Activated naive CD4-positive, alpha-beta T cell treated with anti-CD3 and anti-CD28 coated beads for 36 hours (primary cell): ENCODE results near the gene SEMA7A. TPM values are rescaled to one million over a fixed set of nuclear protein-coding genes. Genes with fewer than 3 reads are reported as not detected.
A peak's percentile ranks its signal among the peaks of the same experiment; 100 is the strongest.
"Not testable (repeated sequence)": the region's sequence is repeated elsewhere in the genome, so short reads cannot be mapped to it uniquely, and the experiment has no call there.

Source experiments
- CTCF ChIA-PET: fragments of 350-600 bp; sonication (Branson Sonifier 250); formaldehyde crosslinking; loops from one replicate; lab custom pipeline; 2021; ENCODE audit warnings: antibody characterized with exemption; lab: Charles Lee
- DNase-seq: peaks from one replicate; pipeline ENCODE4 v3.0.0-alpha.2; 2020
- H3K27ac Mint-ChIP-seq: one replicate; pipeline ENCODE4 v1.8.0; 2021; ENCODE audit warnings: mild to moderate bottlenecking, mixed read lengths
- H3K27me3 Mint-ChIP-seq: one replicate; pipeline ENCODE4 v1.8.0; 2021; ENCODE audit warnings: low read depth, mixed read lengths
- H3K36me3 Mint-ChIP-seq: one replicate; pipeline ENCODE4 v1.8.0; 2021; ENCODE audit warnings: low read depth, mixed read lengths
- H3K4me1 Mint-ChIP-seq: one replicate; pipeline ENCODE4 v1.8.0; 2021; ENCODE audit warnings: low read depth, mixed read lengths
- H3K4me3 Mint-ChIP-seq: one replicate; pipeline ENCODE4 v1.8.0; 2021; ENCODE audit warnings: mild to moderate bottlenecking, moderate library complexity, mixed read lengths
- H3K9me3 Mint-ChIP-seq: one replicate; pipeline ENCODE4 v1.8.0; 2021; ENCODE audit warnings: mixed read lengths
- intact Hi-C: fragments of 100-400 bp; cut with micrococcal nuclease; formaldehyde crosslinking; loops from one replicate; pipeline ENCODE4 v1.15.1; 2023
- total RNA-seq, 2 experiments: library from RNA; stranded (reverse); gene quantifications; one replicate each; pipeline ENCODE4 v1.2.3, GENCODE V29; 2021

SEMA7A gene, protein sequence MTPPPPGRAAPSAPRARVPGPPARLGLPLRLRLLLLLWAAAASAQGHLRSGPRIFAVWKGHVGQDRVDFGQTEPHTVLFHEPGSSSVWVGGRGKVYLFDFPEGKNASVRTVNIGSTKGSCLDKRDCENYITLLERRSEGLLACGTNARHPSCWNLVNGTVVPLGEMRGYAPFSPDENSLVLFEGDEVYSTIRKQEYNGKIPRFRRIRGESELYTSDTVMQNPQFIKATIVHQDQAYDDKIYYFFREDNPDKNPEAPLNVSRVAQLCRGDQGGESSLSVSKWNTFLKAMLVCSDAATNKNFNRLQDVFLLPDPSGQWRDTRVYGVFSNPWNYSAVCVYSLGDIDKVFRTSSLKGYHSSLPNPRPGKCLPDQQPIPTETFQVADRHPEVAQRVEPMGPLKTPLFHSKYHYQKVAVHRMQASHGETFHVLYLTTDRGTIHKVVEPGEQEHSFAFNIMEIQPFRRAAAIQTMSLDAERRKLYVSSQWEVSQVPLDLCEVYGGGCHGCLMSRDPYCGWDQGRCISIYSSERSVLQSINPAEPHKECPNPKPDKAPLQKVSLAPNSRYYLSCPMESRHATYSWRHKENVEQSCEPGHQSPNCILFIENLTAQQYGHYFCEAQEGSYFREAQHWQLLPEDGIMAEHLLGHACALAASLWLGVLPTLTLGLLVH
- total RNA-seq: 10 to 100 TPM; 45.7 to 46.9 TPM

DNA sequence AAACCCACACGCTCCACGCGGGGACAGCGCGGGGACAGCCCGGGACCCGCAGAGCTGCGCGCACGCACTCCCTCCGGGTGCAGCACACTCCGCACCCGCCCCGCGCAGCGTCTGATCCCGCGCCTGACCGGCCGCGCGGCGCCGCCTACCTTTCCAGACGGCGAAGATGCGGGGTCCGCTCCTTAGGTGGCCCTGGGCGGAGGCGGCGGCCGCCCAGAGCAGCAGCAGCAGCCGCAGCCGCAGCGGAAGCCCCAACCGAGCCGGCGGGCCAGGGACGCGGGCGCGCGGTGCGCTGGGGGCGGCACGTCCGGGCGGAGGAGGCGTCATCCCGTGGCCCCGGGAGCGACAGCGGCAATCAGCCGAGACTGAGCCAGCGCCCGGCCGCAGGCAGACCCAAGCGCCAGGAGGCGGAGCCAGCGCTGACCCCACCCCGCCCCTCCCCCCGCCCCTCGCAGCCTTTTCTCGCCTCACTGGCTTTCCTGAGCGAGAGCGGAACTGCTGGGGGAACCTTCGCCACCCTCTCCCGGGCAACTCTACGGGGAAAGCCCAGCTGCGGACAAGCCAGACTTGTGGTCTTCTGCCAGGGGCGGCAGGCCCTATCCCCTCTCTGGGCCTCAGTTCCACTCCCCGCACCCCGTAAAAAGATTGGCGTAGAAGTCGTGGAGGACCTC, at the start of gene SEMA7A:
Gene SEMA7A (minus strand): TSS at position 367 of the 671 bp plus-strand sequence. CDS start 40 bp downstream, at position 327.
- intact Hi-C loops: loop anchor here (1.0 kb wide), 2 partner anchors 28 to 30 kb away; partner anchors contain the start of gene UBL7
- no peaks in the 10 kb centered on the region for H3K27me3 Mint-ChIP-seq
- DNase-seq: peak; percentile 87
- H3K27ac Mint-ChIP-seq: peak within 1 kb of the TSS; percentile 88
- no peaks in the 10 kb centered on the region for H3K9me3 Mint-ChIP-seq
- H3K4me1 Mint-ChIP-seq: peaks cover 72% of the 10 kb centered on the region
- peaks cover 25% of the 10 kb centered on the region for H3K36me3 Mint-ChIP-seq
- CTCF ChIA-PET: interaction anchor here (0.6 to 17.3 kb wide), 3 partner anchors 30 to 53 kb away, joined by 3 to 399 read pairs (median 3); no protein-coding TSS in a partner anchor
- peak within 1 kb of the TSS; percentile 90 for H3K4me3 Mint-ChIP-seq

DNA sequence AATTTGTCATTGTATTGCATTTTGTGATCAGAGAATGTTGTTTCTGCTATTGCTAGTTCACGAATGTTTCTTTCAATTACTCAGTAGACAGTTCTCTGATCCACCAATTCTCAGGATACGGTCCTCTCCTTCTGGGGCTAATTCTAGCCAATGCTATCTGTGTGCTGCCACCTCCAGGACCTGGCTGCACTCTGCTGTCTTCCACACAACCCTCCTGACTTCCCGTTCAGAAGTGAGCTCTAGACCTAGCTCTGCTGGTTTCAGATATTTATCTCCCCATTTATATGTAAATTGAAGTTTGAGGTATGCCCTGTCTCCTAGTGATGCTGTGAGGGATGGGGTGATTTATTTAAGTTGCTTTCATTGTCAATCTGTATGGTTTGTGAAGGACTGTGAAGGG, 48.9 kb upstream of the SEMA7A start:
- intact Hi-C loops: no loop called here
- H3K4me1 Mint-ChIP-seq: no peaks in the 10 kb centered on the region
- no peak for DNase-seq
- CTCF ChIA-PET: interaction anchor here (0.7 to 1.5 kb wide), 3 partner anchors 22 to 58 kb away, joined by 3 to 4 read pairs (median 4); partner anchors contain the start of genes ARID3B and UBL7
- no peaks in the 10 kb centered on the region for H3K27me3 Mint-ChIP-seq
- H3K36me3 Mint-ChIP-seq: peaks cover 9% of the 10 kb centered on the region
- no peak overlapping the region for H3K4me3 Mint-ChIP-seq
- no peaks in the 10 kb centered on the region for H3K9me3 Mint-ChIP-seq
- H3K27ac Mint-ChIP-seq: no peak overlapping the region

DNA sequence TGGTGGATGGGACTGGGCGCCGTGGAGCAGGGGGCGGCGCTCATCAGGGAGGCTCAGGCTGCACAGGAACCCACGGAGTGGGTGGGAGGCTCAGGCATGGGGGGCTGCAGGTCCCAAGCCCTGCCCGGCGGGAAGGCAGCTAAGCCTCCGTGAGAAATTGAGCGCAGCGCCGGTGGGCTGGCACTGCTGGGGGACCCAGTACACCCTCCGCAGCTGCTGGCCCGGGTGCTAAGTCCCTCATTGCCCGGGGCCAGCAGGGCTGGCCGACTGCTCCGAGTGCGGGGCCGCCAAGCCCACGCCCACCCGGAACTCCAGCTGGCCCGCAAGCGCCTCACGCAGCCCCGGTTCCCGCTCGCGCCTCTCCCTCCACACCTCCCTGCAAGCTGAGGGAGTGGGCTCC, 46.6 kb upstream of the SEMA7A start:
- H3K9me3 Mint-ChIP-seq, H3K4me3 Mint-ChIP-seq, H3K27ac Mint-ChIP-seq, H3K4me1 Mint-ChIP-seq, H3K27me3 Mint-ChIP-seq, intact Hi-C loops, DNase-seq: not testable (repeated sequence)
- CTCF ChIA-PET: interaction anchor here (1.4 kb wide), 1 partner anchor 122 kb away, joined by 3 read pairs; no protein-coding TSS in a partner anchor
- H3K36me3 Mint-ChIP-seq: peaks cover 13% of the 10 kb centered on the region

DNA sequence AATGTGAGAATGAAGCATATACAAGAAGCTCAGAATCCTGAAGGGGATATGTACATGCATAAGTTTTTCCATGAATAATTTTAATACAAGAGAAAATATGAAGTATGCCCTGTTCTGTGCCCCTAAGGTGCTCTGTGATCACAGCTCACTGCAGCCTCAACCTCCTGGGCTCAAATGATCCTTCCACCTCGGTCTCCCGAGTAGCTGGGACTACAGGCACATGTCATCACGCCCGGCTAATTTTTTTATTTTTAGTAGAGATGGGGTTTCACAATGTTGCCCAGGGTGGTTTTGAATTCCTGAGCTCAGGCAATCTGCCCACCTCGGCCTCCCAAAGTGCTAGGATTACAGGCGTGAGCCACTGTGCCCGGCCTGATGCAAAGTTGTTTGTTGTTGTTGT, 37.9 kb upstream of the SEMA7A start:
- CTCF ChIA-PET: interaction anchor here (0.7 to 1.2 kb wide), 3 partner anchors 18 to 311 kb away, joined by 3 to 5 read pairs (median 3); no protein-coding TSS in a partner anchor
- H3K4me1 Mint-ChIP-seq, H3K9me3 Mint-ChIP-seq, H3K27ac Mint-ChIP-seq, intact Hi-C loops, H3K27me3 Mint-ChIP-seq, H3K4me3 Mint-ChIP-seq, DNase-seq: not testable (repeated sequence)
- peaks cover 23% of the 10 kb centered on the region for H3K36me3 Mint-ChIP-seq

DNA sequence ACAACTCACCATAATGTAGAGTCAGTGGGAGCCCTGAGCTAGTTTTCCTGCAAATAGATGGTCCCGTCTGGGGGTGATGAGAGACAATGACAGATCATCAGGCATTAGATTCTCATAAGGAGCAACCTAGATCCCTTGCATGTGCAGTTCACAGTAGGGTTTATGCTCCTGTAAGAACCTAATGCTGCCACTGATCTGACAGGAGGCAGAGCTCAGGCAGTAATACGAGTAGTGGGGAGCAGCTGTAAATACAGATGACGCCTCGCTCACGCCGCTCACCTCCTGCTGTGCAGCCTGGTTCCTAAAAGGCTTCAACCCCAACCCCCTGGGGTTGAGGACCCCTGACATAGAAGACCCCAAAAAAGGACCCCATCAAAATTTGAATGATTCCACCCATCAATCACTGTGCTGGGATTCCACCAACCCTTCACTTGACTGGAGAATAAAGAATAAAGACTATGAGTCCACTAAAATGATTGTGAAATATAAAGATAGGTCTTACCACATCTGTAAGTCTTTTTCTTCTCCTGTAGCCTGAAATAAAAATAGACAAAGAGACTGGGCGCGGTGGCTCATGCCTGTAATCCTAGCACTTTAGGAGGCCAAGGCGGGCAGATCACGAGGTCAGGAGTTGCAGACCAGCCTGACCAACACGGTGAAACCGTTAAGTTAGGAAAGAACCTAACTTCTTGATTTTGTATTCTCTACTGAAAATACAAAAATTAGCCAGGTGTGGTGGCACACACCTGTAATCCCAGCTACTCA, 37.1 kb upstream of the SEMA7A start:
- no peak overlapping the region for H3K4me3 Mint-ChIP-seq
- CTCF ChIA-PET: interaction anchor here (0.6 to 0.7 kb wide), 3 partner anchors 19 to 312 kb away, joined by 3 to 5 read pairs (median 3); no protein-coding TSS in a partner anchor
- no peak for DNase-seq
- H3K36me3 Mint-ChIP-seq: peaks cover 25% of the 10 kb centered on the region
- no peaks in the 10 kb centered on the region for H3K9me3 Mint-ChIP-seq
- H3K27ac Mint-ChIP-seq: no peak overlapping the region
- H3K4me1 Mint-ChIP-seq: no peaks in the 10 kb centered on the region
- intact Hi-C loops: no loop called here
- no peaks in the 10 kb centered on the region for H3K27me3 Mint-ChIP-seq

DNA sequence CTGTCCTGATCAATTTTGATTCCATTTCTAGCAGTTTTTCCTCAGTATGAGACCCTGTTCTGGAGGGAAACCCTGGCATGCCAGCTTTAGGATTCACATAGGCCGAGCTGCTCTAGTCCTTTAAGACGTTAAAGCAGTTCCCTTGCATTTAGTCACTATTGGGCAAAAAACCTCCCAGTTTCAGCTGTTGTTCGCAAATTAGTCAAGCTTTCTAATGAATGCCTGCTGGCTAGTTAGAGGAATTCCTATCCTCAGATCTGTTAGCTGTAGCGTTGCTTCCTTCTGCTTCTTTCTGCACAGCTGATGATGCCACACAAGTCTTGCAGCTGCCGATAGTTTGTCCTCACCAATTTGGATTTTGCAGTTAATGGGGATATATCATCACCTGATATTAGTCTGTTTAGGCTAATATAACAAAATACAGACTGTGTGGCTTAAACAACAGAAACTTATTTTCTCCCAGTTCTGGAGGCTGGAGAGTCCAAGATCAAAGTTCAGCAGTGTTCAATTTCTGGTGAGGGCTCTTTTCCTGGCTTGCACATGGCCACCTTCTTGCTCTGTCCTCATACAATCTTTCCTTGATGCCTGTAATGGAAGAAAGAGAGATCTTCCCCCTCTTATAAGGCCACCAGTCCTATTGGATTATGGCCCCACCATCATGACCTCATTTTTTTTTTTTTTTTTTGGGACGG, 34.7 kb upstream of the SEMA7A start:
- Mint-ChIP-seq H3K27me3 (no peaks in the 10 kb centered on the region), H3K27ac (no peak overlapping the region), H3K36me3 (peaks cover 28% of the 10 kb centered on the region), H3K4me1 (peaks cover 17% of the 10 kb centered on the region), H3K9me3 (no peaks in the 10 kb centered on the region), H3K4me3 (no peak overlapping the region)
- CTCF ChIA-PET: interaction anchor here (0.6 kb wide), 1 partner anchor 1460 kb away, joined by 4 read pairs; no protein-coding TSS in a partner anchor
- DNase-seq: no peak
- intact Hi-C loops: loop anchor here (10.0 kb wide), 1 partner anchor 376 kb away; the partner anchor contains the start of gene ULK3

DNA sequence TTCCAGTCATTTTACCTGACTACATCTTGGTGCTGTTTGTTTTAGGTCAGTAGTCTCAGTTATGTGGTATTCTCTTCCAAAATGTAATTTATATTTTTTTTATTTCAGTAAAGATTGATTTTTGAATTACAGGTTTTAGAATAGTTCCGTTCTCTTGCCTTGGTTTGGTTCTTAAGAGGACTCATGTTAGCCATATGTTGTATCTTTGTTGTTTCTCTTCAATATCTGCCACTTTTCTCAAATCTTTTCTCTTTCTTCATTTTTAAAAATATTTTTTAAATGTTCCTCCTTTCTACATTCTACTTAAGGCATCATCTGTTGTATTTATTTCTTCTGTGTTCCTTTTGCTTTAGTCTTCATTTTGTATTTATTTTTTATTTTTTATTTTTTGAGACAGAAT, 32.8 kb upstream of the SEMA7A start:
- Mint-ChIP-seq H3K4me3 (no peak overlapping the region), H3K27me3 (no peaks in the 10 kb centered on the region), H3K27ac (no peak overlapping the region), H3K36me3 (peaks cover 24% of the 10 kb centered on the region), H3K4me1 (peaks cover 33% of the 10 kb centered on the region), H3K9me3 (no peaks in the 10 kb centered on the region)
- DNase-seq: no peak
- intact Hi-C loops: loop anchor here (10.0 kb wide), 1 partner anchor 378 kb away; the partner anchor contains the start of gene ULK3
- CTCF ChIA-PET: no interaction called here

DNA sequence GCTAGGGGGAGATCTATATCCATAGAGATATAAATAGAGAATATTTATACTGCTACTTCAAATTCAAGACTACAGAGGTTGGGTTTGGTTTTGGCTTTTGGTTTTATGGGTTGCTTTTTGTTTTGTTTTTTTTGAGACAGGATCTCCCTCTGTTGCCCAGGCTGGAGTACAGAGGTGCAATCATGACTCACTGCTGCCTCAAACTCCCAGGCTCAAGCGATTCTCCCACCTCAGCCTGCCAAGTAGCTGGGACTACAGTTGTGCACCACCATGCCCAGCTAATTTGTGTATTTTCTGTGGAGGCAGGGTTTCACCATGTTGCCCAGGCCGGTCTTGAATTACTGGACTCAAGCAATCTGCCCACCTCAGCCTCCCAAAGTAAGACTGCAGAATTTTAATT, 31.1 kb upstream of the SEMA7A start:
- CTCF ChIA-PET: interaction anchor here (0.6 to 0.8 kb wide), 2 partner anchors 31 to 593 kb away, joined by 3 to 4 read pairs; partner anchors contain the start of gene SEMA7A
- no peak overlapping the region for H3K27ac Mint-ChIP-seq
- H3K27me3 Mint-ChIP-seq: no peaks in the 10 kb centered on the region
- peaks cover 39% of the 10 kb centered on the region for H3K4me1 Mint-ChIP-seq
- no peaks in the 10 kb centered on the region for H3K9me3 Mint-ChIP-seq
- intact Hi-C loops: loop anchor here (10.0 kb wide), 1 partner anchor 380 kb away; the partner anchor contains the start of gene ULK3
- DNase-seq: no peak
- H3K36me3 Mint-ChIP-seq: peaks cover 21% of the 10 kb centered on the region
- H3K4me3 Mint-ChIP-seq: no peak overlapping the region

DNA sequence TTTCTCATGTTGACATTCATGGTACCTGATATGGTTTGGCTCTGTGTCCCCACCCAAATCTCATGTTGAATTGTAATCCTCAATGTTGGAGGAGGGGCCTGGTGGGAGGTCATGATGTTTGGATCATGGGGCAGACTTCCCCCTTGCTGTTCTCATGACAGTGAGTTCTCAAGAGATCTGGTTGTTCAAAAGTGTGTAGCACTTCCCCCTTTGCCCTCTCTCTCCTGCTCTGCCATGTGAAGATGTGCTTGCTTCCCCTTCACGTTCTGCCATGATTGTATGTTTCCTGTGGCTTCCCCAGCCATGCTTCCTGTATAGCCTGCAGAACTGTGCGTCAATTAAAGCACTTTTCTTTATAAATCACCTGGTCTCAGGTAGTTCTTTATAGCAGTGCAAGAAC, 30.5 kb upstream of the SEMA7A start:
- Mint-ChIP-seq H3K9me3 (no peaks in the 10 kb centered on the region), H3K4me3 (no peak overlapping the region), H3K27ac (no peak overlapping the region), H3K36me3 (peaks cover 20% of the 10 kb centered on the region), H3K27me3 (no peaks in the 10 kb centered on the region), H3K4me1 (peaks cover 39% of the 10 kb centered on the region)
- intact Hi-C loops: loop anchor here (10.0 kb wide), 1 partner anchor 381 kb away; the partner anchor contains the start of gene ULK3
- DNase-seq: no peak
- CTCF ChIA-PET: no interaction called here

DNA sequence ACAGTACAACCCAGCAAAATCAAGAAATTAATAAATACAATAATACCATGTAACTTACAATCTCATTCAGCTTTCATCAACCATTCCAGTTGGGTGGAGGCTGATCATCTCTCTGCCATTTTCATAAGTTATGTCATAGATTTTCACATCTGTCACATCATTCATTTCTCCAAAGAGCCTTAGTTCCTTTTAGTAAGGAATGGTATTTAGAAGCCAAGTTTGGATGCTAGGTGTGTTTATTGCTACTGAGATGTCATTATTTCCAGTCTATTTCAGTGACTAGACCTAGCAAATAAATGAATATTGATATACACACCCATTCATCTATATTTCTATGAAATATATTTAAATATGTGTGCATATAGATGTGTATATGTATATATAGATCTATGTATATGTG, 29.9 kb upstream of the SEMA7A start:
- Mint-ChIP-seq H3K9me3 (no peaks in the 10 kb centered on the region), H3K4me3 (no peak overlapping the region), H3K27me3 (no peaks in the 10 kb centered on the region), H3K36me3 (peaks cover 17% of the 10 kb centered on the region), H3K27ac (no peak overlapping the region), H3K4me1 (peaks cover 43% of the 10 kb centered on the region)
- CTCF ChIA-PET: no interaction called here
- intact Hi-C loops: loop anchor here (10.0 kb wide), 1 partner anchor 381 kb away; the partner anchor contains the start of gene ULK3
- DNase-seq: no peak
